GM12878 (cell line): ENCODE results near the gene UCHL5. TPM values are rescaled to one million over a fixed set of nuclear protein-coding genes. Genes with fewer than 3 reads are reported as not detected.

Experiments
- ATAC-seq: fragments of 200-7000 bp; cut with Tn5 transposase; 3 replicates; pipeline ENCODE4 v1.9.1; 2020; ENCODE audit warnings: mild to moderate bottlenecking, moderate library complexity
- BruUV-seq: library from RNA; stranded (reverse); fragments of 400-500 nt; replicated peaks from 2 replicates; lab custom pipeline; 2021; lab: Mats Ljungman, UMichigan
- CTCF ChIA-PET: fragments of 300-600 bp; sonication (Branson Sonifier 250); formaldehyde crosslinking; extraction: SDS; loops from one replicate; lab custom pipeline; 2021; ENCODE audit warnings: inconsistent platforms; lab: Yijun Ruan, JAX
- POLR2A ChIA-PET: fragments of 350-600 bp; formaldehyde crosslinking; extraction: SDS; loops from one replicate; lab custom pipeline; 2021; ENCODE audit warnings: inconsistent platforms; lab: Charles Lee
- RAD21 ChIA-PET: fragments of 300-600 bp; sonication (Branson Sonifier 250); formaldehyde crosslinking; loops from one replicate; lab custom pipeline; 2023; ENCODE audit warnings: antibody characterized with exemption; ENCODE audit not compliant: unreplicated experiment; lab: Charles Lee
- SMC1A ChIA-PET: fragments of 300-600 bp; sonication (Branson Sonifier 250); formaldehyde crosslinking; loops from one replicate; lab custom pipeline; 2023; ENCODE audit not compliant: unreplicated experiment, uncharacterized antibody; lab: Charles Lee
- DNase-seq: peaks from one replicate; pipeline ENCODE4 v3.0.0-alpha.2; 2011; ENCODE audit warnings: low read depth, low spot score
- FAIRE-seq: peaks from 3 replicates; lab custom pipeline; 2011; peaks lifted over from hg19 to GRCh38; lab: Jason Lieb, UNC
- H2AFZ ChIP-seq: 2 replicates; pipeline ENCODE4 v1.6.0; 2011; ENCODE audit warnings: low read depth, low read length, control low read depth; ENCODE audit not compliant: control insufficient read depth
- H3K27ac ChIP-seq: 2 replicates; pipeline ENCODE4 v1.5.1; 2011; ENCODE audit warnings: control low read depth; ENCODE audit not compliant: control insufficient read depth, insufficient read depth
- H3K27me3 ChIP-seq, 2 experiments: replicated peaks in 1 of 2; 2 replicates each; pipeline versions ENCODE4 v1.6.0 to v1.6.1; 2011; ENCODE audit warnings: low read length in 1 of 2; ENCODE audit not compliant: control insufficient read depth in 2 of 2, insufficient read depth in 2 of 2
- H3K36me3 ChIP-seq, 2 experiments: 2 replicates each; pipeline ENCODE4 v1.5.1; 2011; ENCODE audit warnings: low read length in 1 of 2; ENCODE audit not compliant: control insufficient read depth in 2 of 2, insufficient read depth in 2 of 2
- H3K4me1 ChIP-seq: 2 replicates; pipeline ENCODE4 v1.6.1; 2011; ENCODE audit warnings: mild to moderate bottlenecking, low read length, moderate library complexity, mixed read lengths; ENCODE audit not compliant: control insufficient read depth, insufficient read depth
- H3K4me2 ChIP-seq: 2 replicates; pipeline ENCODE4 v1.6.0; 2011; ENCODE audit warnings: control low read depth; ENCODE audit not compliant: control insufficient read depth, insufficient read depth
- H3K4me3 ChIP-seq: fragments of 200-600 bp; sonication (generic); 2 replicates; pipeline ENCODE4 v1.5.1; 2016
- H3K79me2 ChIP-seq: 2 replicates; pipeline ENCODE4 v1.6.0; 2011; ENCODE audit warnings: low read length; ENCODE audit not compliant: control insufficient read depth, insufficient read depth
- H3K9ac ChIP-seq: 2 replicates; pipeline ENCODE4 v1.8.0; 2011; ENCODE audit warnings: low read length, control low read depth, mixed read lengths; ENCODE audit not compliant: control insufficient read depth, insufficient read depth
- H3K9me3 ChIP-seq: replicated peaks from 3 replicates; pipeline ENCODE4 v1.5.1; 2011; ENCODE audit warnings: mild to moderate bottlenecking, low read length; ENCODE audit not compliant: control insufficient read depth, insufficient read depth
- H4K20me1 ChIP-seq: 2 replicates; pipeline ENCODE4 v1.6.0; 2011; ENCODE audit not compliant: control insufficient read depth, insufficient read depth
- ASH2L ChIP-seq: fragments of 300-600, 200-600 bp; sonication (generic); IDR thresholded peaks from 2 replicates; pipeline ENCODE4 v1.6.1; 2017; ENCODE audit warnings: low read depth, mild to moderate bottlenecking, borderline replicate concordance
- CBX5 ChIP-seq: sonication (generic); IDR thresholded peaks from 2 replicates; pipeline ENCODE4 v1.6.1; 2016; ENCODE audit warnings: low read depth, moderate library complexity, mild to moderate bottlenecking, inconsistent platforms
- CREM ChIP-seq: IDR thresholded peaks from 2 replicates; pipeline ENCODE4 v1.6.1; 2014; ENCODE audit warnings: antibody characterized with exemption, low read depth
- EP300 ChIP-seq, 2 experiments: fragments of 150-350 bp in 1 of 2; IDR thresholded peaks; 2 replicates each; pipeline ENCODE4 v1.6.1; 2011 to 2012; ENCODE audit warnings: low read depth in 2 of 2, low read length in 2 of 2, borderline replicate concordance in 1 of 2, improper control_type of control experiment in 1 of 2, inconsistent platforms in 1 of 2; ENCODE audit not compliant: control insufficient read depth in 1 of 2
- IRF3 ChIP-seq: fragments of 450-650 bp; IDR thresholded peaks from 2 replicates; pipeline ENCODE4 v1.6.1; 2014; ENCODE audit warnings: mild to moderate bottlenecking
- MXI1 ChIP-seq: fragments of 150-350 bp; IDR thresholded peaks from 2 replicates; pipeline ENCODE4 v1.6.1; 2011; ENCODE audit warnings: low read depth, mild to moderate bottlenecking, inconsistent platforms, low read length, improper control_type of control experiment
- POU2F2 ChIP-seq: IDR thresholded peaks from 3 replicates; pipeline ENCODE4 v1.6.1; 2011; ENCODE audit warnings: low read depth, mild to moderate bottlenecking, low read length, borderline replicate concordance
- SREBF2 ChIP-seq: IDR thresholded peaks from 2 replicates; pipeline ENCODE4 v1.6.1; 2012; ENCODE audit warnings: mild to moderate bottlenecking, low read length
- SRF ChIP-seq, 2 experiments: IDR thresholded peaks; 2 replicates each; pipeline ENCODE4 v1.6.1; 2011; ENCODE audit warnings: low read depth in 2 of 2, low read length in 2 of 2, mild to moderate bottlenecking in 1 of 2, moderate library complexity in 1 of 2
- STAT3 ChIP-seq: IDR thresholded peaks from 2 replicates; pipeline ENCODE4 v1.6.1; 2011; ENCODE audit warnings: low read depth, low read length, improper control_type of control experiment
- SUZ12 ChIP-seq: fragments of 200-600 bp; sonication (generic); IDR thresholded peaks from one replicate; pipeline ENCODE4 v1.6.1; 2018; ENCODE audit warnings: antibody characterized with exemption, mild to moderate bottlenecking; ENCODE audit not compliant: unreplicated experiment
- TAF1 ChIP-seq: IDR thresholded peaks from 2 replicates; pipeline ENCODE4 v1.6.1; 2011; ENCODE audit warnings: mild to moderate bottlenecking, low read depth, low read length, borderline replicate concordance
- ZNF384 ChIP-seq: IDR thresholded peaks from 2 replicates; pipeline ENCODE4 v1.6.1; 2012; ENCODE audit warnings: low read depth, mild to moderate bottlenecking, low read length, improper control_type of control experiment, borderline replicate concordance
- WGBS: methylation state at CpG from one replicate; pipeline ENCODE4 v1.1.6; 2016; ENCODE audit warnings: low lambda C conversion rate; ENCODE audit not compliant: insufficient replicate concordance, insufficient coverage; ENCODE audit errors: missing lambda C conversion rate; 5-methylcytosine and 5-hydroxymethylcytosine counted together
- in situ Hi-C: fragments of 300-500 bp; cut with MboI; formaldehyde crosslinking; loops from 9 replicates; pipeline ENCODE4 v1.14.3; 2018; ENCODE audit warnings: mixed read lengths
- intact Hi-C: fragments of 100-400 bp; cut with micrococcal nuclease; formaldehyde crosslinking; loops from one replicate; pipeline ENCODE4 v1.14.2; 2022; ENCODE audit not compliant: unreplicated experiment
- polyA plus RNA-seq, 11 experiments: library from polyadenylated mRNA; depleted of rRNA in 4 of 11; unstranded in 6 of 11; stranded (reverse) in 5 of 11; fragments of >200 nt; fragmentation: Nextera tagmentation in 4 of 11; fragmentation: Illumina TruSeq in 1 of 11; extraction: Ambion mirVana in 4 of 11; extraction: Trizol in 1 of 11; gene quantifications; 1 replicate in 1 of 11; 2 replicates in 10 of 11; pipeline versions ENCODE4 v1.2.1 to v1.2.3, GENCODE V29; 2011 to 2016; ENCODE audit warnings: inconsistent platforms in 2 of 11, missing spikeins in 2 of 11, low read depth in 1 of 11
- total RNA-seq, 4 experiments: library from RNA; depleted of rRNA in 3 of 4; stranded (reverse); fragments of >200 nt in 3 of 4; fragmentation: Illumina TruSeq in 1 of 4; extraction: Trizol in 1 of 4; gene quantifications; 2 replicates each; pipeline versions ENCODE4 v1.2.1 to v1.2.3, GENCODE V29; 2013 to 2021

Gene UCHL5
- total and polyA plus RNA-seq, 10 of the 15 experiments (the other 5 are each of a cell fraction or from before 2014, with no cell fraction given), result 30.1 to 179 (median 60.1) TPM

GRCh38 chr1:193086342-193086741 is 27.2 kb upstream of the UCHL5 start:
- ChIA-PET RAD21 (no interaction called here), CTCF (interaction anchor here (0.9 to 1.4 kb wide), 5 partner anchors 15 to 612 kb away, joined by 3 to 5 read pairs (median 4); partner anchors contain the start of gene GLRX2), SMC1A (interaction anchor here (1.2 to 5.2 kb wide), 6 partner anchors 9 to 63 kb away, joined by 3 to 24 read pairs (median 5); no protein-coding TSS in a partner anchor), POLR2A (no interaction called here)
- 96% methylated on average over 3 of the region's 3 CpGs for whole genome bisulfite sequencing
- in situ Hi-C loops, result no loop called here
- Histone ChIP-seq H3K27ac (no peak overlapping the region), H2AFZ (no peak overlapping the region), H3K4me3 (no peak overlapping the region), H3K4me1 (peaks cover 11% of the 10 kb centered on the region; the same call in 1 of the 2 replicates), H4K20me1 (no peaks in the 10 kb centered on the region), H3K9me3 (no peaks in the 10 kb centered on the region), H3K4me2 (no peak overlapping the region), H3K36me3 (peaks cover 0 to 10% of the 10 kb centered on the region in 2 experiments; a peak in 2 of 4 replicates), H3K9ac (no peak overlapping the region), H3K79me2 (no peaks in the 10 kb centered on the region), H3K27me3 (no peaks in the 10 kb centered on the region)
- intact Hi-C loops, result no loop called here
- ATAC-seq (no peak), DNase-seq (no peak), FAIRE-seq (no peak)
- no TSS peak for BruUV-seq
- no peak for TF ChIP-seq SRF (IDR thresholded peaks at IDR 0.05; ENCODE audit: low read depth in 2 of 2, low read length in 2 of 2)
- no peak for TF ChIP-seq SREBF2
- no peak for TF ChIP-seq CREM
- no peak for TF ChIP-seq EP300 (IDR thresholded peaks at IDR 0.05; ENCODE audit: borderline replicate concordance in 1 of 2, control insufficient read depth in 1 of 2, low read depth in 2 of 2, low read length in 2 of 2)
- no peak for TF ChIP-seq MXI1
- no peak for TF ChIP-seq CBX5
- no peak for TF ChIP-seq IRF3
- no peak for TF ChIP-seq TAF1
- TF ChIP-seq SUZ12, result no peak
- TF ChIP-seq ASH2L, result no peak
- TF ChIP-seq POU2F2, result no peak
- no peak for TF ChIP-seq ZNF384
- no peak for TF ChIP-seq STAT3
